ENCODE measurements around the gene PTPRF.

- TF ChIP-seq, protein P1, sequence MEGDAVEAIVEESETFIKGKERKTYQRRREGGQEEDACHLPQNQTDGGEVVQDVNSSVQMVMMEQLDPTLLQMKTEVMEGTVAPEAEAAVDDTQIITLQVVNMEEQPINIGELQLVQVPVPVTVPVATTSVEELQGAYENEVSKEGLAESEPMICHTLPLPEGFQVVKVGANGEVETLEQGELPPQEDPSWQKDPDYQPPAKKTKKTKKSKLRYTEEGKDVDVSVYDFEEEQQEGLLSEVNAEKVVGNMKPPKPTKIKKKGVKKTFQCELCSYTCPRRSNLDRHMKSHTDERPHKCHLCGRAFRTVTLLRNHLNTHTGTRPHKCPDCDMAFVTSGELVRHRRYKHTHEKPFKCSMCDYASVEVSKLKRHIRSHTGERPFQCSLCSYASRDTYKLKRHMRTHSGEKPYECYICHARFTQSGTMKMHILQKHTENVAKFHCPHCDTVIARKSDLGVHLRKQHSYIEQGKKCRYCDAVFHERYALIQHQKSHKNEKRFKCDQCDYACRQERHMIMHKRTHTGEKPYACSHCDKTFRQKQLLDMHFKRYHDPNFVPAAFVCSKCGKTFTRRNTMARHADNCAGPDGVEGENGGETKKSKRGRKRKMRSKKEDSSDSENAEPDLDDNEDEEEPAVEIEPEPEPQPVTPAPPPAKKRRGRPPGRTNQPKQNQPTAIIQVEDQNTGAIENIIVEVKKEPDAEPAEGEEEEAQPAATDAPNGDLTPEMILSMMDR (IDR thresholded peaks at IDR 0.05; ENCODE audit: low read depth, low read length, missing input control) = no peak
- TF ChIP-seq, protein P2, sequence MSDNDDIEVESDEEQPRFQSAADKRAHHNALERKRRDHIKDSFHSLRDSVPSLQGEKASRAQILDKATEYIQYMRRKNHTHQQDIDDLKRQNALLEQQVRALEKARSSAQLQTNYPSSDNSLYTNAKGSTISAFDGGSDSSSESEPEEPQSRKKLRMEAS (IDR thresholded peaks at IDR 0.05) = no peak
- no peak for TF ChIP-seq YY1 (IDR thresholded peaks at IDR 0.05)
- TF ChIP-seq RXRA (IDR thresholded peaks at IDR 0.05) = no peak
- no peak for TF ChIP-seq RAD21 (IDR thresholded peaks at IDR 0.05)
- peak in 1 of 2 donors; percentile 3 for TF ChIP-seq JUND (IDR thresholded peaks at IDR 0.05)
- no peak for TF ChIP-seq EGR1 (IDR thresholded peaks at IDR 0.05; ENCODE audit: low read depth in 2 of 2)
- no peak for TF ChIP-seq SP1 (IDR thresholded peaks at IDR 0.05)
- no peak for TF ChIP-seq ZBTB33 (IDR thresholded peaks at IDR 0.05)
- TF ChIP-seq, protein P3, sequence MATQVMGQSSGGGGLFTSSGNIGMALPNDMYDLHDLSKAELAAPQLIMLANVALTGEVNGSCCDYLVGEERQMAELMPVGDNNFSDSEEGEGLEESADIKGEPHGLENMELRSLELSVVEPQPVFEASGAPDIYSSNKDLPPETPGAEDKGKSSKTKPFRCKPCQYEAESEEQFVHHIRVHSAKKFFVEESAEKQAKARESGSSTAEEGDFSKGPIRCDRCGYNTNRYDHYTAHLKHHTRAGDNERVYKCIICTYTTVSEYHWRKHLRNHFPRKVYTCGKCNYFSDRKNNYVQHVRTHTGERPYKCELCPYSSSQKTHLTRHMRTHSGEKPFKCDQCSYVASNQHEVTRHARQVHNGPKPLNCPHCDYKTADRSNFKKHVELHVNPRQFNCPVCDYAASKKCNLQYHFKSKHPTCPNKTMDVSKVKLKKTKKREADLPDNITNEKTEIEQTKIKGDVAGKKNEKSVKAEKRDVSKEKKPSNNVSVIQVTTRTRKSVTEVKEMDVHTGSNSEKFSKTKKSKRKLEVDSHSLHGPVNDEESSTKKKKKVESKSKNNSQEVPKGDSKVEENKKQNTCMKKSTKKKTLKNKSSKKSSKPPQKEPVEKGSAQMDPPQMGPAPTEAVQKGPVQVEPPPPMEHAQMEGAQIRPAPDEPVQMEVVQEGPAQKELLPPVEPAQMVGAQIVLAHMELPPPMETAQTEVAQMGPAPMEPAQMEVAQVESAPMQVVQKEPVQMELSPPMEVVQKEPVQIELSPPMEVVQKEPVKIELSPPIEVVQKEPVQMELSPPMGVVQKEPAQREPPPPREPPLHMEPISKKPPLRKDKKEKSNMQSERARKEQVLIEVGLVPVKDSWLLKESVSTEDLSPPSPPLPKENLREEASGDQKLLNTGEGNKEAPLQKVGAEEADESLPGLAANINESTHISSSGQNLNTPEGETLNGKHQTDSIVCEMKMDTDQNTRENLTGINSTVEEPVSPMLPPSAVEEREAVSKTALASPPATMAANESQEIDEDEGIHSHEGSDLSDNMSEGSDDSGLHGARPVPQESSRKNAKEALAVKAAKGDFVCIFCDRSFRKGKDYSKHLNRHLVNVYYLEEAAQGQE (IDR thresholded peaks at IDR 0.05) = no peak
- no peak for TF ChIP-seq TAF1 (conservative IDR thresholded peaks at IDR 0.05)
- no peak for TF ChIP-seq GABPA (IDR thresholded peaks at IDR 0.05 in 1 of 2, conservative IDR thresholded peaks at IDR 0.05 in 1 of 2)
- TF ChIP-seq ATF3 (IDR thresholded peaks at IDR 0.05) = no peak
Measured at GRCh38 chr1:43546388-43547100, 15.9 kb downstream of the PTPRF start.
